HepG2 (cell line): ENCODE measurements around the gene TRIM42. TPM values are rescaled to one million over a fixed set of nuclear protein-coding genes. Genes with fewer than 3 reads are reported as not detected.

Experiments used
- CBX1 ChIP-seq: IDR thresholded peaks from one replicate; pipeline ENCODE4 v1.6.1; 2016; ENCODE audit warnings: antibody characterized with exemption, low read depth
- CREB1 ChIP-seq, 2 experiments: fragments of 450-650 bp in 1 of 2; IDR thresholded peaks; 2 replicates each; pipeline ENCODE4 v1.6.1; 2016 to 2017; ENCODE audit warnings: control low read depth in 1 of 2, mild to moderate bottlenecking in 1 of 2, missing compliant biosample characterization in 1 of 2, missing genetic modification characterization in 1 of 2
- JUNB ChIP-seq: sonication (generic); formaldehyde crosslinking; IDR thresholded peaks from 2 replicates; pipeline ENCODE4 v1.8.0; 2022; ENCODE audit warnings: missing genetic modification reagents, mild to moderate bottlenecking, borderline replicate concordance
- MIXL1 ChIP-seq: IDR thresholded peaks from 2 replicates; pipeline ENCODE4 v1.6.1; 2016
- ONECUT2 ChIP-seq: sonication (generic); formaldehyde crosslinking; IDR thresholded peaks from 2 replicates; pipeline ENCODE4 v1.4.0; 2020; ENCODE audit warnings: missing genetic modification reagents
- PRDM4 ChIP-seq: sonication (generic); formaldehyde crosslinking; IDR thresholded peaks from 2 replicates; pipeline ENCODE4 v1.9.0; 2021; ENCODE audit warnings: missing genetic modification reagents, borderline replicate concordance
- ZNF160 ChIP-seq: sonication (generic); formaldehyde crosslinking; IDR thresholded peaks from 2 replicates; pipeline ENCODE4 v1.8.0; 2022; ENCODE audit warnings: mild to moderate bottlenecking, inconsistent platforms, missing genetic modification reagents
- ZNF296 ChIP-seq: sonication (generic); formaldehyde crosslinking; conservative IDR thresholded peaks from 2 replicates; pipeline ENCODE4 v1.5.0; 2020; ENCODE audit warnings: mild to moderate bottlenecking, missing genetic modification reagents
- ZNF318 ChIP-seq: sonication (generic); formaldehyde crosslinking; IDR thresholded peaks from 2 replicates; pipeline ENCODE4 v1.4.0; 2020; ENCODE audit warnings: mild to moderate bottlenecking, missing genetic modification reagents
- ZNF530 ChIP-seq: sonication (generic); formaldehyde crosslinking; IDR thresholded peaks from 2 replicates; pipeline ENCODE4 v1.5.0; 2020; ENCODE audit warnings: low read depth, mild to moderate bottlenecking, missing genetic modification reagents
- ZNF550 ChIP-seq: sonication (generic); formaldehyde crosslinking; IDR thresholded peaks from 2 replicates; pipeline ENCODE4 v1.4.0; 2020; ENCODE audit warnings: mild to moderate bottlenecking, missing genetic modification reagents, borderline replicate concordance
- ZNF574 ChIP-seq: sonication (generic); formaldehyde crosslinking; IDR thresholded peaks from 2 replicates; pipeline ENCODE4 v1.4.0; 2020; ENCODE audit warnings: missing genetic modification reagents
- ZNF615 ChIP-seq: sonication (generic); formaldehyde crosslinking; IDR thresholded peaks from 2 replicates; pipeline ENCODE4 v1.5.0; 2020; ENCODE audit warnings: mild to moderate bottlenecking, missing genetic modification reagents, borderline replicate concordance
- polyA plus RNA-seq, 8 experiments: library from polyadenylated mRNA; depleted of rRNA in 3 of 8; stranded (reverse) in 7 of 8; unstranded in 1 of 8; fragments of >200 nt; fragmentation: Illumina TruSeq in 4 of 8; extraction: Trizol in 4 of 8; gene quantifications; 2 replicates each; pipeline versions ENCODE4 v1.2.1 to v1.2.3, GENCODE V29; 2011 to 2016; ENCODE audit warnings: low read depth in 4 of 8, missing spikeins in 1 of 8, mixed read lengths in 1 of 8; ENCODE audit not compliant: insufficient read depth in 1 of 8
- total RNA-seq, 5 experiments: library from RNA; depleted of rRNA; stranded (reverse); fragments of >200 nt; fragmentation: Illumina TruSeq; extraction: Trizol; gene quantifications; 2 replicates each; pipeline ENCODE4 v1.2.3, GENCODE V29; 2016; ENCODE audit warnings: low read depth in 1 of 5

Gene TRIM42
- total and polyA plus RNA-seq, 2 of the 13 experiments (the other 11 are each of a cell fraction or from before 2014, with no cell fraction given): not detected

- TF ChIP-seq PRDM4 (CRISPR knock-in tag): no peak
- no peak for TF ChIP-seq ZNF296 (CRISPR knock-in tag)
- no peak for TF ChIP-seq ONECUT2 (CRISPR knock-in tag)
- TF ChIP-seq JUNB (CRISPR knock-in tag): no peak
- no peak for TF ChIP-seq CREB1 (IDR thresholded peaks at IDR 0.05)
- no peak for TF ChIP-seq CREB1 (CRISPR knock-in tag; IDR thresholded peaks at IDR 0.05)
- TF ChIP-seq ZNF550 (CRISPR knock-in tag): no peak
- TF ChIP-seq ZNF574 (CRISPR knock-in tag): no peak
- no peak for TF ChIP-seq ZNF160 (CRISPR knock-in tag)
- no peak for TF ChIP-seq CBX1
- TF ChIP-seq MIXL1 (CRISPR knock-in tag): no peak
- no peak for TF ChIP-seq ZNF530
- TF ChIP-seq ZNF615 (CRISPR knock-in tag): no peak
- no peak for TF ChIP-seq ZNF318 (CRISPR knock-in tag)
These were observed 8.3 kb downstream of the TRIM42 start (continued) for GRCh38 chr3:140686128-140686527.
